Mesenchymal stem cell (in vitro differentiated cells and primary cell): ENCODE measurements around the gene HAPLN3.

Experiments
- DNase-seq: peaks from one replicate; pipeline ENCODE4 v3.0.0-alpha.2; 2013
- H2AFZ ChIP-seq: one replicate; pipeline ENCODE4 v1.6.1; 2013; ENCODE audit warnings: low read depth, mild to moderate bottlenecking, control low read depth, inconsistent platforms, low read length, moderate library complexity
- H2AK5ac ChIP-seq: 2 replicates; pipeline ENCODE4 v1.6.1; 2013; ENCODE audit warnings: low read length, moderate library complexity, mild to moderate bottlenecking, inconsistent platforms; ENCODE audit not compliant: severe bottlenecking
- H2BK120ac ChIP-seq: one replicate; pipeline ENCODE4 v1.6.1; 2013; ENCODE audit warnings: low read depth, mild to moderate bottlenecking, inconsistent platforms, low read length, moderate library complexity
- H2BK12ac ChIP-seq, 2 experiments: one replicate each; pipeline ENCODE4 v1.6.1; 2013; ENCODE audit warnings: inconsistent platforms in 2 of 2, low read length in 2 of 2, mild to moderate bottlenecking in 2 of 2, moderate library complexity in 2 of 2, control low read depth in 1 of 2
- H2BK15ac ChIP-seq: one replicate; pipeline ENCODE4 v1.6.1; 2013; ENCODE audit warnings: mild to moderate bottlenecking, low read depth, inconsistent platforms; ENCODE audit not compliant: poor library complexity, severe bottlenecking
- H2BK5ac ChIP-seq: 2 replicates; pipeline ENCODE4 v1.6.1; 2013; ENCODE audit warnings: low read depth, mild to moderate bottlenecking, low read length, control low read depth, inconsistent platforms; ENCODE audit not compliant: poor library complexity, severe bottlenecking
- H3K14ac ChIP-seq, 2 experiments: one replicate each; pipeline ENCODE4 v1.6.1; 2013; ENCODE audit warnings: inconsistent platforms in 2 of 2, low read length in 2 of 2, control low read depth in 1 of 2, mild to moderate bottlenecking in 1 of 2, moderate library complexity in 1 of 2
- H3K18ac ChIP-seq, 2 experiments: one replicate each; pipeline ENCODE4 v1.6.1; 2013; ENCODE audit warnings: inconsistent platforms in 2 of 2, low read length in 2 of 2, control low read depth in 1 of 2, low read depth in 1 of 2, mild to moderate bottlenecking in 1 of 2
- H3K23ac ChIP-seq, 2 experiments: one replicate each; pipeline ENCODE4 v1.6.1; 2013; ENCODE audit warnings: inconsistent platforms in 2 of 2, low read length in 2 of 2, mild to moderate bottlenecking in 2 of 2, moderate library complexity in 2 of 2, control low read depth in 1 of 2
- H3K27ac ChIP-seq: 2 replicates; pipeline ENCODE4 v1.5.1; 2013; ENCODE audit warnings: mild to moderate bottlenecking, moderate library complexity, low read length, control low read depth, inconsistent platforms; ENCODE audit not compliant: poor library complexity, severe bottlenecking
- H3K27me3 ChIP-seq, 2 experiments: 2 replicates each; pipeline versions ENCODE4 v1.6.1 to v1.7.0; 2013; ENCODE audit warnings: low read length in 2 of 2, mild to moderate bottlenecking in 2 of 2, moderate library complexity in 2 of 2, control low read depth in 1 of 2, inconsistent platforms in 1 of 2; ENCODE audit not compliant: control insufficient read depth in 1 of 2, insufficient read depth in 1 of 2
- H3K36me3 ChIP-seq, 2 experiments: 2 replicates each; pipeline versions ENCODE4 v1.6.1 to v1.7.0; 2013; ENCODE audit warnings: low read length in 2 of 2, control low read depth in 1 of 2, inconsistent platforms in 1 of 2, low read depth in 1 of 2, mild to moderate bottlenecking in 1 of 2; ENCODE audit not compliant: insufficient read depth in 2 of 2, control insufficient read depth in 1 of 2
- H3K4ac ChIP-seq, 2 experiments: one replicate each; pipeline ENCODE4 v1.6.1; 2013; ENCODE audit warnings: inconsistent platforms in 2 of 2, low read length in 2 of 2, mild to moderate bottlenecking in 2 of 2, moderate library complexity in 2 of 2, control low read depth in 1 of 2, low read depth in 1 of 2
- H3K4me1 ChIP-seq: 2 replicates; pipeline ENCODE4 v1.6.1; 2013; ENCODE audit warnings: low read depth, low read length, control low read depth; ENCODE audit not compliant: control insufficient read depth, insufficient read depth
- H3K4me2 ChIP-seq: 2 replicates; pipeline ENCODE4 v1.6.1; 2013; ENCODE audit warnings: low read length, mild to moderate bottlenecking, inconsistent platforms; ENCODE audit not compliant: poor library complexity, severe bottlenecking
- H3K4me3 ChIP-seq, 2 experiments: 2 replicates each; pipeline versions ENCODE4 v1.5.1 to v1.7.0; 2013; ENCODE audit warnings: low read length in 2 of 2, mild to moderate bottlenecking in 2 of 2, control low read depth in 1 of 2, low read depth in 1 of 2; ENCODE audit not compliant: insufficient read depth in 1 of 2
- H3K79me1 ChIP-seq: replicated peaks from 2 replicates; pipeline ENCODE4 v1.6.1; 2013; ENCODE audit warnings: mild to moderate bottlenecking, control low read depth, low read length, inconsistent platforms; ENCODE audit not compliant: poor library complexity, severe bottlenecking
- H3K9ac ChIP-seq: 2 replicates; pipeline ENCODE4 v1.7.0; 2013; ENCODE audit warnings: mild to moderate bottlenecking, low read length, moderate library complexity
- H3K9me3 ChIP-seq: 2 replicates; pipeline ENCODE4 v1.7.0; 2013; ENCODE audit warnings: mild to moderate bottlenecking, low read length; ENCODE audit not compliant: control insufficient read depth
- H4K8ac ChIP-seq: one replicate; pipeline ENCODE4 v1.6.1; 2013; ENCODE audit warnings: inconsistent platforms, mild to moderate bottlenecking, low read length, moderate library complexity
- H4K91ac ChIP-seq: one replicate; pipeline ENCODE4 v1.6.1; 2013; ENCODE audit warnings: mild to moderate bottlenecking, low read length, inconsistent platforms
- WGBS: methylation state at CpG from one replicate; pipeline ENCODE4 v1.1.7; 2013; ENCODE audit warnings: mixed read lengths; 5-methylcytosine and 5-hydroxymethylcytosine counted together

The HAPLN3 gene

GRCh38 chr15:88863412-88863811, 31.9 kb downstream of the HAPLN3 start:
- Histone ChIP-seq H3K9ac (no peak overlapping the region), H2BK5ac (no peak overlapping the region), H3K23ac (no peak overlapping the region), H4K8ac (no peak overlapping the region), H3K9me3 (no peaks in the 10 kb centered on the region), H2BK12ac (no peak overlapping the region), H3K27me3 (peaks cover 16 to 53% of the 10 kb centered on the region in 2 experiments), H3K4ac (no peak overlapping the region), H3K36me3 (no peaks in the 10 kb centered on the region), H2BK15ac (no peak overlapping the region), H4K91ac (no peak overlapping the region), H3K4me1 (peaks cover 1% of the 10 kb centered on the region), H3K4me3 (no peak overlapping the region), H2AK5ac (no peak overlapping the region), H3K27ac (no peak overlapping the region), H3K79me1 (no peaks in the 10 kb centered on the region), H3K14ac (no peak overlapping the region), H2AFZ (no peak overlapping the region), H2BK120ac (no peak overlapping the region), H3K18ac (no peak overlapping the region), H3K4me2 (no peak overlapping the region)
- DNase-seq, result no peak
- 57% methylated on average over 1 of the region's 1 CpG for WGBS

- no peak overlapping the region for H2BK15ac ChIP-seq
- no peak overlapping the region for H3K14ac ChIP-seq
- whole genome bisulfite sequencing, result 70% methylated on average over 7 of the region's 7 CpGs
- no peak overlapping the region for H3K27ac ChIP-seq
- no peak overlapping the region for H3K4me3 ChIP-seq
- H2BK12ac ChIP-seq, result no peak overlapping the region
- H3K27me3 ChIP-seq, result peaks cover 4 to 62% of the 10 kb centered on the region in 2 experiments
- peak overlapping the region in 1 of 2 experiments; percentile 25 for H3K23ac ChIP-seq
- H3K36me3 ChIP-seq, result no peaks in the 10 kb centered on the region
- peaks cover 2% of the 10 kb centered on the region for H3K9me3 ChIP-seq
- no peak overlapping the region for H3K4ac ChIP-seq
- H2AFZ ChIP-seq, result no peak overlapping the region
- no peak overlapping the region for H4K8ac ChIP-seq
- no peak overlapping the region for H3K18ac ChIP-seq
- H2BK120ac ChIP-seq, result no peak overlapping the region
- H4K91ac ChIP-seq, result no peak overlapping the region
- no peaks in the 10 kb centered on the region for H3K4me1 ChIP-seq
- no peak for DNase-seq
- no peak overlapping the region for H3K4me2 ChIP-seq
- no peaks in the 10 kb centered on the region for H3K79me1 ChIP-seq
- no peak overlapping the region for H2BK5ac ChIP-seq
- H3K9ac ChIP-seq, result no peak overlapping the region
- H2AK5ac ChIP-seq, result no peak overlapping the region
These were observed 35.1 kb downstream of the HAPLN3 start for GRCh38 chr15:88860212-88860611.

DNA sequence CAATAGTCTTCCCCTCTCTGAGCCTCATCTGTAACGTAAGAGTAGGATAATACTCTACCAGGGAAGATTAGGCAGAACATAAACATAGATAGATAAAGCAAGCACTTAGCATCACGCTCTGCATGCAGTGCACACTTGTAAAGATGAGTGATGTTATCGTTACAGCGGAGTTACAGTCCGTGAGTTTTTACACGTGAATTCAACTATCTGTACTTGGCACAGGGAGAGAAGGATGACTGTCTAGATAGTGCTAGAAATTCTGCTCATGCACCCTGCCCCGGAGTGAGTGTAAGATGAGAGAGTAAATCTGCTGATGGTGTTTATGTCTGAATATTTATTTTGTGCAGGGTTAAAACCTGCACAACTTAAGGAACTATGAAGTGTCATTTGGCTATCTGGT, 35.8 kb downstream of the HAPLN3 start:
- H2BK120ac ChIP-seq, result no peak overlapping the region
- H4K91ac ChIP-seq, result no peak overlapping the region
- H3K4me3 ChIP-seq, result no peak overlapping the region
- no peak overlapping the region for H3K4me2 ChIP-seq
- no peak overlapping the region for H4K8ac ChIP-seq
- H3K27me3 ChIP-seq, result peaks cover 3 to 66% of the 10 kb centered on the region in 2 experiments
- no peak for DNase-seq
- no peak overlapping the region for H3K23ac ChIP-seq
- no peaks in the 10 kb centered on the region for H3K36me3 ChIP-seq
- no peaks in the 10 kb centered on the region for H3K4me1 ChIP-seq
- no peak overlapping the region for H2AFZ ChIP-seq
- WGBS, result 73% methylated on average over 7 of the region's 7 CpGs
- H2BK15ac ChIP-seq, result no peak overlapping the region
- H3K27ac ChIP-seq, result no peak overlapping the region
- no peak overlapping the region for H2BK12ac ChIP-seq
- no peak overlapping the region for H3K9ac ChIP-seq
- peaks cover 5% of the 10 kb centered on the region for H3K9me3 ChIP-seq
- H2BK5ac ChIP-seq, result no peak overlapping the region
- H3K79me1 ChIP-seq, result no peaks in the 10 kb centered on the region
- H3K18ac ChIP-seq, result no peak overlapping the region
- no peak overlapping the region for H3K4ac ChIP-seq
- H3K14ac ChIP-seq, result no peak overlapping the region
- no peak overlapping the region for H2AK5ac ChIP-seq

GRCh38 chr15:88858934-88859333, 36.4 kb downstream of the HAPLN3 start:
- Histone ChIP-seq H3K4ac (no peak overlapping the region), H3K4me3 (no peak overlapping the region), H3K4me2 (no peak overlapping the region), H3K9me3 (peaks cover 7% of the 10 kb centered on the region), H2AK5ac (no peak overlapping the region), H2BK12ac (no peak overlapping the region), H2BK15ac (no peak overlapping the region), H2AFZ (no peak overlapping the region), H3K14ac (no peak overlapping the region), H3K36me3 (no peaks in the 10 kb centered on the region), H2BK5ac (no peak overlapping the region), H4K8ac (no peak overlapping the region), H4K91ac (no peak overlapping the region), H3K27ac (no peak overlapping the region), H3K18ac (no peak overlapping the region), H3K9ac (no peak overlapping the region), H3K79me1 (no peaks in the 10 kb centered on the region), H3K27me3 (peaks cover 3 to 71% of the 10 kb centered on the region in 2 experiments), H3K4me1 (no peaks in the 10 kb centered on the region), H2BK120ac (no peak overlapping the region), H3K23ac (no peak overlapping the region)
- 95% methylated on average over 11 of the region's 11 CpGs for WGBS
- no peak for DNase-seq
